K562 (cell line): ENCODE data around the gene PTPN11. TPM values are rescaled to one million over a fixed set of nuclear protein-coding genes. Genes with fewer than 3 reads are reported as not detected.

Source experiments
- BRD9 ChIP-seq: fragments of 450-650 bp; IDR thresholded peaks from 2 replicates; pipeline ENCODE4 v1.6.1; 2018; ENCODE audit warnings: low read depth; ENCODE audit not compliant: partially characterized antibody
- MCM5 ChIP-seq: fragments of 450-650 bp; IDR thresholded peaks from 2 replicates; pipeline ENCODE4 v1.6.1; 2016; ENCODE audit warnings: low read depth
- RBFOX2 ChIP-seq: fragments of 200-400 bp; formaldehyde crosslinking; IDR thresholded peaks from 2 replicates; pipeline ENCODE4 v1.6.1; 2017; ENCODE audit warnings: low read depth, mild to moderate bottlenecking, low read length, moderate library complexity
- RBM39 ChIP-seq: fragments of 200-400 bp; formaldehyde crosslinking; optimal IDR thresholded peaks from 2 replicates; pipeline ENCODE3; 2018; ENCODE audit warnings: low read depth, low read length
- ZNF224 ChIP-seq: sonication (generic); formaldehyde crosslinking; IDR thresholded peaks from 2 replicates; pipeline ENCODE4 v1.8.0; 2022; ENCODE audit warnings: mild to moderate bottlenecking, missing genetic modification reagents
- ZNF311 ChIP-seq: fragments of 250-450 bp; sonication (Bioruptor Pico); IDR thresholded peaks from 2 replicates; pipeline ENCODE4 v1.4.0; 2020; ENCODE audit warnings: mild to moderate bottlenecking, moderate library complexity
- ZNF431 ChIP-seq: sonication (generic); formaldehyde crosslinking; IDR thresholded peaks from 2 replicates; pipeline ENCODE4 v1.8.0; 2022; ENCODE audit warnings: mild to moderate bottlenecking, missing genetic modification reagents
- ZNF644 ChIP-seq: fragments of 200-800 bp; sonication (Bioruptor generic); IDR thresholded peaks from 2 replicates; pipeline ENCODE4 v1.6.1; 2016; ENCODE audit warnings: low read depth, missing genetic modification characterization, missing compliant biosample characterization
- polyA plus RNA-seq, 8 experiments: library from polyadenylated mRNA; depleted of rRNA in 4 of 8; stranded (reverse) in 5 of 8; unstranded in 3 of 8; fragments of >200 nt; fragmentation: Nextera tagmentation in 2 of 8; fragmentation: Illumina TruSeq in 1 of 8; extraction: Ambion mirVana in 2 of 8; extraction: Trizol in 1 of 8; gene quantifications; 2 replicates each; pipeline versions ENCODE4 v1.2.1 to v1.2.3, GENCODE V29; 2011 to 2014; ENCODE audit warnings: inconsistent platforms in 1 of 8, missing spikeins in 1 of 8
- total RNA-seq, 7 experiments: library from RNA; depleted of rRNA in 6 of 7; stranded (reverse); fragments of >200 nt in 6 of 7; fragmentation: Illumina TruSeq in 2 of 7; extraction: Trizol in 2 of 7; gene quantifications; 2 replicates each; pipeline versions ENCODE4 v1.2.1 to v1.2.3, GENCODE V29; 2011 to 2021; ENCODE audit warnings: low replicate concordance in 1 of 7
- TF ChIP-seq, protein P1 (sequence below): sonication (generic); formaldehyde crosslinking; IDR thresholded peaks from 2 replicates; pipeline ENCODE4 v1.8.0; 2022; ENCODE audit warnings: missing genetic modification reagents, mild to moderate bottlenecking, borderline replicate concordance
- TF ChIP-seq, protein P2 (sequence below): fragments of 250-450 bp; sonication (Bioruptor Pico); IDR thresholded peaks from 2 replicates; pipeline ENCODE4 v1.8.0; 2021; ENCODE audit warnings: mild to moderate bottlenecking, moderate library complexity
- TF ChIP-seq, protein P3 (sequence below): fragments of 250-450 bp; sonication (Bioruptor Pico); IDR thresholded peaks from 2 replicates; pipeline ENCODE4 v1.5.0; 2021; ENCODE audit warnings: mild to moderate bottlenecking, moderate library complexity
- TF ChIP-seq, protein P4 (sequence below), 2 experiments: fragments of 450-650 bp; conservative IDR thresholded peaks; 2 replicates each; pipeline ENCODE4 v1.6.1; 2017; ENCODE audit warnings: mild to moderate bottlenecking in 2 of 2, moderate library complexity in 2 of 2
- TF ChIP-seq, protein P5 (sequence below): sonication (generic); formaldehyde crosslinking; IDR thresholded peaks from 2 replicates; pipeline ENCODE4 v1.8.0; 2022; ENCODE audit warnings: mild to moderate bottlenecking, missing genetic modification reagents
- TF ChIP-seq, protein P6 (sequence below): fragments of 450-650 bp; IDR thresholded peaks from 2 replicates; pipeline ENCODE4 v1.6.1; 2018; ENCODE audit not compliant: partially characterized antibody

The PTPN11 gene
- total and polyA plus RNA-seq, 9 of the 15 experiments (the other 6 are each of a cell fraction or from before 2014, with no cell fraction given): 22.5 to 126 (median 79.7) TPM

DNA sequence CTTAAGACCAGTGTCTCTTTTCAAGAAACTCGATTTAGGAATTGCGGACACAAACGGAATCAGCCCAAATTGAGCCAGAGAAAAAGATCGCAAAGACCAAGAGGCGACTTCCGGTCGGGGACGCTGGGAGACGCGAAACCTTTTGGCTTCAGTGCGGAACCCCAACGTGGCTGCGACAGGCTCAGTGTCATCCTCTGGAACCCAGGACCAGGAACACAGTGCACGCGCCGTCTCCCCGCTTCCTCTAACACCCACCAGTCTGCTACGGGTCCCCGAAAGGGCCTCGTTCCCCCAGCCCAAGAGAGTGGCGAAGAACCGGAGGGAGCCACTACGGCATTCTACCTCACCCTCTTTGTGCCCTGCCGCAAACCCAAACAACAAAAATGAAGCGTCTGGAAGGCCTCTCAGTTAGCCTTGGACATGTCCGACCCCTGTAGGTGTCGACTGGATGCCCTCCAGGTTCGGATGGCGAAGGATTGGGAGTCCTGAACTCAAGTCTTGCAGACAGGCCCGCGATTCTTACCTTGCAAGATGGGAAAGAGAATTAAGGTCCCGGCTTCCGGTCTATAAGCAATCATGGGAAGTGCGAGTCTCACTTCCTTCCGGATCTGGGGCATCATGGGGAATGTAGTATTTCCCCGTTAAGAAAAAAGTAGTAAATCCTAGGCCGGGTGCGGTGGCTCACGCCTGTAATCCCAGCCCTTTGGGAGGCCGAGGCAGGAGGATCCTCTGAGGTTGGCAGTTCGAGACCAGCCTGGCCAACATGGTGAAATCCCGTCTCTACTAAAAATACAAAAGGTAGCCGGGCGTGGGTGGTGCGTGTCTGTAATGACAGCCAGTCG lies 9.5 kb upstream of the PTPN11 start, which contains the start of gene RPL6 (continued):
- TF ChIP-seq RBM39 (peak; percentile 53), BRD9 (peak; percentile 100), ZNF311 (CRISPR knock-in tag) (no peak), ZNF644 (tag) (no peak; the same call in 1 of the 2 replicates), MCM5 (no peak), RBFOX2 (peak; percentile 93), ZNF224 (CRISPR knock-in tag) (no peak), ZNF431 (CRISPR knock-in tag) (no peak)
- TF ChIP-seq, protein P1, sequence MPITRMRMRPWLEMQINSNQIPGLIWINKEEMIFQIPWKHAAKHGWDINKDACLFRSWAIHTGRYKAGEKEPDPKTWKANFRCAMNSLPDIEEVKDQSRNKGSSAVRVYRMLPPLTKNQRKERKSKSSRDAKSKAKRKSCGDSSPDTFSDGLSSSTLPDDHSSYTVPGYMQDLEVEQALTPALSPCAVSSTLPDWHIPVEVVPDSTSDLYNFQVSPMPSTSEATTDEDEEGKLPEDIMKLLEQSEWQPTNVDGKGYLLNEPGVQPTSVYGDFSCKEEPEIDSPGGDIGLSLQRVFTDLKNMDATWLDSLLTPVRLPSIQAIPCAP (CRISPR knock-in tag): no peak
- TF ChIP-seq, protein P2, sequence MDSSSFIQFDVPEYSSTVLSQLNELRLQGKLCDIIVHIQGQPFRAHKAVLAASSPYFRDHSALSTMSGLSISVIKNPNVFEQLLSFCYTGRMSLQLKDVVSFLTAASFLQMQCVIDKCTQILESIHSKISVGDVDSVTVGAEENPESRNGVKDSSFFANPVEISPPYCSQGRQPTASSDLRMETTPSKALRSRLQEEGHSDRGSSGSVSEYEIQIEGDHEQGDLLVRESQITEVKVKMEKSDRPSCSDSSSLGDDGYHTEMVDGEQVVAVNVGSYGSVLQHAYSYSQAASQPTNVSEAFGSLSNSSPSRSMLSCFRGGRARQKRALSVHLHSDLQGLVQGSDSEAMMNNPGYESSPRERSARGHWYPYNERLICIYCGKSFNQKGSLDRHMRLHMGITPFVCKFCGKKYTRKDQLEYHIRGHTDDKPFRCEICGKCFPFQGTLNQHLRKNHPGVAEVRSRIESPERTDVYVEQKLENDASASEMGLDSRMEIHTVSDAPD (CRISPR knock-in tag): no peak
- TF ChIP-seq, protein P3, sequence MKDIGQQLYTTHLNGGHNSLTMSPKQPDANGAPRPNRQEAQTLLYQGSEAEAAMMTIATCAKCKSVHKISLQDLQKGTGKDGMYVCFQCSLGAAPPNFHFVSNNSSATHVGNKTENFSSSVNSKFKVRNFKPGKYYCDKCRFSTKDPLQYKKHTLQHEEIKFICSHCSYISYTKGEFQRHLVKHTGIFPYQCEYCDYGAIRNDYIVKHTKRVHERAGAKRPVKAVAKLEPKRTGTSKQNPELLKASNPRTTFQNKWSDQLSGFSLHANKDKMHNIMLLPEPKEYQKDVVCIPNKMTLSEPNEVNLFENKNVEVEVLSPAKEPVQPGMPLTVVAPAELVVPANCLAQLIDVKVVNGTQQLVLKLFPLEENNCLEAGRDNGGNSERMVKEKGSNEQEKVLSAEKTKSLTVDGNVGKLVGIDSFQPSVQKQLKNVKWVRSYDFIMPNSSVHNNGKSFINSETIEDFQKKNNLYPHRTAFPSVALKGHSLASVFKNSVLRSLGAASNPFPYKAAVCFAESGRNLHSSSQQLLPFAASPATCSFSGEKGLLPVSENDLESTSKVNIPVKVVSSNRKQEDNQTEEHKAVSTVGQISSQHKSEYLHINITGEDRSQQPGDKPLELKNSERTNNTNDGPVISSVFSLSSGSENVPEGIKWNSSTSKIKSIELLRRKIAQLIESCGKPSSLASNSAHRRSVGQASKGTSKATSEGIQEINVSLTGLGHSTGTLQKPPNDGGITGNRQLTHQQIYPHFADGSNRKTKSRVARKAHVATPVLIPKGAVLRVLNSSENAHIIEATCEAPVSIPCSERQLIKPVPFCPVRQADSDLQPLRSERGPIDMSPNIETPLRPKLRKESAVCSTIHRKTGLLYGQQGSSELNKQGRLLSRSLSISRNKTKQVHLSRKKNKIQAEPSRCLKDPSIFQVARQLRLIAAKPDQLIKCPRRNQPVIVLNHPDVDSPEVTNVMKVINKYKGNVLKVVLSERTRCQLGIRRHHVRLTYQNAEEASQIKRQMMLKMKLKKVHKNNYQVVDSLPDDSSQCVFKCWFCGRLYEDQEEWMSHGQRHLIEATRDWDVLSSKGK (CRISPR knock-in tag): no peak
- TF ChIP-seq, protein P4, sequence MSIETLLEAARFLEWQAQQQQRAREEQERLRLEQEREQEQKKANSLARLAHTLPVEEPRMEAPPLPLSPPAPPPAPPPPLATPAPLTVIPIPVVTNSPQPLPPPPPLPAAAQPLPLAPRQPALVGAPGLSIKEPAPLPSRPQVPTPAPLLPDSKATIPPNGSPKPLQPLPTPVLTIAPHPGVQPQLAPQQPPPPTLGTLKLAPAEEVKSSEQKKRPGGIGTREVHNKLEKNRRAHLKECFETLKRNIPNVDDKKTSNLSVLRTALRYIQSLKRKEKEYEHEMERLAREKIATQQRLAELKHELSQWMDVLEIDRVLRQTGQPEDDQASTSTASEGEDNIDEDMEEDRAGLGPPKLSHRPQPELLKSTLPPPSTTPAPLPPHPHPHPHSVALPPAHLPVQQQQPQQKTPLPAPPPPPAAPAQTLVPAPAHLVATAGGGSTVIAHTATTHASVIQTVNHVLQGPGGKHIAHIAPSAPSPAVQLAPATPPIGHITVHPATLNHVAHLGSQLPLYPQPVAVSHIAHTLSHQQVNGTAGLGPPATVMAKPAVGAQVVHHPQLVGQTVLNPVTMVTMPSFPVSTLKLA (conservative IDR thresholded peaks at IDR 0.05): peak; percentile 72 to 77; a peak in 2 of 4 replicates
- TF ChIP-seq, protein P5, sequence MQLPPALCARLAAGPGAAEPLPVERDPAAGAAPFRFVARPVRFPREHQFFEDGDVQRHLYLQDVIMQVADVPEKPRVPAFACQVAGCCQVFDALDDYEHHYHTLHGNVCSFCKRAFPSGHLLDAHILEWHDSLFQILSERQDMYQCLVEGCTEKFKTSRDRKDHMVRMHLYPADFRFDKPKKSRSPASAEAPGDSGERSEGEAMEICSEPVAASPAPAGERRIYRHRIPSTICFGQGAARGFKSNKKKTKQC: no peak
- TF ChIP-seq, protein P6, sequence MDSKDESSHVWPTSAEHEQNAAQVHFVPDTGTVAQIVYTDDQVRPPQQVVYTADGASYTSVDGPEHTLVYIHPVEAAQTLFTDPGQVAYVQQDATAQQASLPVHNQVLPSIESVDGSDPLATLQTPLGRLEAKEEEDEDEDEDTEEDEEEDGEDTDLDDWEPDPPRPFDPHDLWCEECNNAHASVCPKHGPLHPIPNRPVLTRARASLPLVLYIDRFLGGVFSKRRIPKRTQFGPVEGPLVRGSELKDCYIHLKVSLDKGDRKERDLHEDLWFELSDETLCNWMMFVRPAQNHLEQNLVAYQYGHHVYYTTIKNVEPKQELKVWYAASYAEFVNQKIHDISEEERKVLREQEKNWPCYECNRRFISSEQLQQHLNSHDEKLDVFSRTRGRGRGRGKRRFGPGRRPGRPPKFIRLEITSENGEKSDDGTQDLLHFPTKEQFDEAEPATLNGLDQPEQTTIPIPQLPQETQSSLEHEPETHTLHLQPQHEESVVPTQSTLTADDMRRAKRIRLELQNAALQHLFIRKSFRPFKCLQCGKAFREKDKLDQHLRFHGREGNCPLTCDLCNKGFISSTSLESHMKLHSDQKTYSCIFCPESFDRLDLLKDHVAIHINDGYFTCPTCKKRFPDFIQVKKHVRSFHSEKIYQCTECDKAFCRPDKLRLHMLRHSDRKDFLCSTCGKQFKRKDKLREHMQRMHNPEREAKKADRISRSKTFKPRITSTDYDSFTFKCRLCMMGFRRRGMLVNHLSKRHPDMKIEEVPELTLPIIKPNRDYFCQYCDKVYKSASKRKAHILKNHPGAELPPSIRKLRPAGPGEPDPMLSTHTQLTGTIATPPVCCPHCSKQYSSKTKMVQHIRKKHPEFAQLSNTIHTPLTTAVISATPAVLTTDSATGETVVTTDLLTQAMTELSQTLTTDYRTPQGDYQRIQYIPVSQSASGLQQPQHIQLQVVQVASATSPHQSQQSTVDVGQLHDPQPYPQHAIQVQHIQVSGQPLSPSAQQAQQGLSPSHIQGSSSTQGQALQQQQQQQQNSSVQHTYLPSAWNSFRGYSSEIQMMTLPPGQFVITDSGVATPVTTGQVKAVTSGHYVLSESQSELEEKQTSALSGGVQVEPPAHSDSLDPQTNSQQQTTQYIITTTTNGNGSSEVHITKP: peak; percentile 39
